Caco-2 (cell line): ENCODE measurements around the gene CLRN3. TPM values are rescaled to one million over a fixed set of nuclear protein-coding genes. Genes with fewer than 3 reads are reported as not detected.

Source experiments
- BruUV-seq: library from RNA; stranded (reverse); fragments of 400-500 nt; replicated peaks from 2 replicates; lab custom pipeline; 2021; lab: Mats Ljungman, UMichigan
- CTCF ChIA-PET: fragments of 300-600 bp; sonication (Branson Sonifier 250); formaldehyde crosslinking; loops from one replicate; lab custom pipeline; 2022; ENCODE audit warnings: antibody characterized with exemption; lab: Charles Lee
- POLR2A ChIA-PET: fragments of 300-600 bp; sonication (Branson Sonifier 250); formaldehyde crosslinking; loops from one replicate; lab custom pipeline; 2022; ENCODE audit warnings: antibody characterized with exemption; lab: Charles Lee
- DNase-seq, 2 experiments: peaks; one replicate each; pipeline versions ENCODE4 v3.0.0 to v3.0.0-alpha.2; 2020 to 2022
- H3K27me3 ChIP-seq: replicated peaks from 2 replicates; pipeline ENCODE4 v1.6.0; 2011; ENCODE audit warnings: low read length; ENCODE audit not compliant: control insufficient read depth, insufficient read depth
- H3K36me3 ChIP-seq: 2 replicates; pipeline ENCODE4 v1.5.1; 2011; ENCODE audit warnings: low read length; ENCODE audit not compliant: control insufficient read depth, insufficient read depth
- H3K4me1 ChIP-seq: fragments of 250-450 bp; sonication (Bioruptor Pico); 2 replicates; pipeline ENCODE4 v1.5.1; 2020; ENCODE audit warnings: mild to moderate bottlenecking
- H3K4me3 ChIP-seq: 2 replicates; pipeline ENCODE4 v1.5.1; 2011; ENCODE audit warnings: low read depth, mild to moderate bottlenecking, control low read depth, low read length
- H3K9me3 ChIP-seq: fragments of 250-450 bp; sonication (Bioruptor Pico); 2 replicates; pipeline ENCODE4 v1.5.1; 2020; ENCODE audit warnings: mild to moderate bottlenecking, moderate library complexity
- H3K27ac Mint-ChIP-seq: one replicate; pipeline ENCODE4 v1.8.0; 2022; ENCODE audit warnings: mixed read lengths; ENCODE audit not compliant: unreplicated experiment
- H3K27me3 Mint-ChIP-seq: one replicate; pipeline ENCODE4 v1.8.0; 2022; ENCODE audit warnings: mixed read lengths; ENCODE audit not compliant: insufficient read depth, unreplicated experiment
- H3K36me3 Mint-ChIP-seq: one replicate; pipeline ENCODE4 v1.8.0; 2022; ENCODE audit warnings: mild to moderate bottlenecking, mixed read lengths; ENCODE audit not compliant: insufficient read depth, unreplicated experiment
- H3K4me1 Mint-ChIP-seq: one replicate; pipeline ENCODE4 v1.8.0; 2022; ENCODE audit warnings: low read depth, mixed read lengths; ENCODE audit not compliant: unreplicated experiment
- H3K4me3 Mint-ChIP-seq: one replicate; pipeline ENCODE4 v1.8.0; 2022; ENCODE audit warnings: mild to moderate bottlenecking, moderate library complexity, mixed read lengths; ENCODE audit not compliant: unreplicated experiment
- H3K9me3 Mint-ChIP-seq: one replicate; pipeline ENCODE4 v1.8.0; 2022; ENCODE audit warnings: mixed read lengths; ENCODE audit not compliant: unreplicated experiment
- intact Hi-C: fragments of 100-400 bp; cut with micrococcal nuclease; formaldehyde crosslinking; loops from one replicate; pipeline ENCODE4 v1.10.0; 2022; ENCODE audit not compliant: unreplicated experiment
- total RNA-seq: library from RNA; stranded (reverse); gene quantifications from 2 replicates; pipeline ENCODE4 v1.2.3, GENCODE V29; 2022
- TF ChIP-seq, protein P1 (sequence below), 2 experiments: fragments of 200-600 bp in 1 of 2; IDR thresholded peaks; 1 replicate in 1 of 2; 2 replicates in 1 of 2; pipeline versions ENCODE4 v1.5.1 to v1.8.0; 2011 to 2022; ENCODE audit warnings: antibody characterized with exemption in 1 of 2, control low read depth in 1 of 2, inconsistent platforms in 1 of 2, low read depth in 1 of 2, low read length in 1 of 2, mild to moderate bottlenecking in 1 of 2, moderate library complexity in 1 of 2; ENCODE audit not compliant: insufficient read depth in 1 of 2, severe bottlenecking in 1 of 2, unreplicated experiment in 1 of 2

Gene CLRN3
- total RNA-seq, 1 experiment from 2014 or later = 1.1 TPM

DNA sequence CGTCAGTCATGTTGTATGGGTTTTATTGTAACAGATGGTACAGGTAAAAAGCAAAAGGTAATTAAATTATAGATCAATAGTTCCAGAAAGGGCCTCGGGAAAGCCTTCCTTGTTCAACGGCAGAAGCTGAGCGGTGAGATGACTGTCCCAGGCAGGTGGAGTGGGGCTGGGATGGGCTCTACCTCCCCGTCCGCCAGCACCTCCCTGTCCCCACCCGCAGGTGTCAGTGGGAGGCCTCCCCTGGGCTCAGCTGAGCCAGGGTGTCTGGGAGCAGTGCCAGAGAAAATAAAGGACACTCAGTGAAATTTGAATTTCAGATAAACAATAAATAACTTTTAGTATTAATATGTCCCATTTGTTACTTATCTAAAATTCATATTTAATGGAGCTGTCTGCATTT is 58.9 kb downstream of the CLRN3 start:
- no peak overlapping the region for H3K4me3 Mint-ChIP-seq
- no peaks in the 10 kb centered on the region for H3K36me3 Mint-ChIP-seq
- peaks cover 22% of the 10 kb centered on the region for H3K27me3 Mint-ChIP-seq
- H3K4me3 ChIP-seq = no peak overlapping the region
- intact Hi-C loops = no loop called here
- no peaks in the 10 kb centered on the region for H3K9me3 ChIP-seq
- CTCF ChIA-PET = no interaction called here
- TF ChIP-seq, protein P1, sequence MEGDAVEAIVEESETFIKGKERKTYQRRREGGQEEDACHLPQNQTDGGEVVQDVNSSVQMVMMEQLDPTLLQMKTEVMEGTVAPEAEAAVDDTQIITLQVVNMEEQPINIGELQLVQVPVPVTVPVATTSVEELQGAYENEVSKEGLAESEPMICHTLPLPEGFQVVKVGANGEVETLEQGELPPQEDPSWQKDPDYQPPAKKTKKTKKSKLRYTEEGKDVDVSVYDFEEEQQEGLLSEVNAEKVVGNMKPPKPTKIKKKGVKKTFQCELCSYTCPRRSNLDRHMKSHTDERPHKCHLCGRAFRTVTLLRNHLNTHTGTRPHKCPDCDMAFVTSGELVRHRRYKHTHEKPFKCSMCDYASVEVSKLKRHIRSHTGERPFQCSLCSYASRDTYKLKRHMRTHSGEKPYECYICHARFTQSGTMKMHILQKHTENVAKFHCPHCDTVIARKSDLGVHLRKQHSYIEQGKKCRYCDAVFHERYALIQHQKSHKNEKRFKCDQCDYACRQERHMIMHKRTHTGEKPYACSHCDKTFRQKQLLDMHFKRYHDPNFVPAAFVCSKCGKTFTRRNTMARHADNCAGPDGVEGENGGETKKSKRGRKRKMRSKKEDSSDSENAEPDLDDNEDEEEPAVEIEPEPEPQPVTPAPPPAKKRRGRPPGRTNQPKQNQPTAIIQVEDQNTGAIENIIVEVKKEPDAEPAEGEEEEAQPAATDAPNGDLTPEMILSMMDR (IDR thresholded peaks at IDR 0.05; ENCODE audit: insufficient read depth in 1 of 2, low read depth in 1 of 2, low read length in 1 of 2, severe bottlenecking in 1 of 2, unreplicated experiment in 1 of 2) = no peak
- H3K4me1 Mint-ChIP-seq = no peaks in the 10 kb centered on the region
- no TSS peak for BruUV-seq
- H3K4me1 ChIP-seq = no peaks in the 10 kb centered on the region
- DNase-seq = no peak
- H3K36me3 ChIP-seq = no peaks in the 10 kb centered on the region
- no peak overlapping the region for H3K27ac Mint-ChIP-seq
- POLR2A ChIA-PET = no interaction called here
- no peaks in the 10 kb centered on the region for H3K27me3 ChIP-seq
- no peaks in the 10 kb centered on the region for H3K9me3 Mint-ChIP-seq

DNA sequence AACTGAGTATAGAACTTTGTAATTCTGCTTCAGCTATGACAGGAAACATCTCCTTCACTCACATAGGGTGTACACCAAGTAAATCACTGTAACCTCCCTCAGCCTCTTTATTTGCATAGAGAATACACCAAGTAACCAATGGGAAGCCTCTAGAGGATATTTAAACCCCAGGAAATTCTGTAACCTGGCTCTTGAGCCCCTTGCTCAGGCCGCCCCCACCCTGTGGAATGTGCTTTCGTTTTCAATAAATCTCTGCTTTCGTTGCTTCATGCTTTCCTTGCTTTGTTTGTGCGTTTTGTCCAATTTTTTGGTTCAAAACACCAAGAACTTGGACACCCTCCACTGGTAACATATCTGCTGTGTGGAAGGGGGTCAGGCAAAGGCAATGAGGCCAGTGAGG is 60.2 kb downstream of the CLRN3 start:
- Mint-ChIP-seq H3K27ac (no peak overlapping the region), H3K4me1 (no peaks in the 10 kb centered on the region), H3K9me3 (no peaks in the 10 kb centered on the region), H3K4me3 (no peak overlapping the region), H3K36me3 (no peaks in the 10 kb centered on the region), H3K27me3 (peaks cover 22% of the 10 kb centered on the region)
- Histone ChIP-seq H3K9me3 (no peaks in the 10 kb centered on the region), H3K4me3 (no peak overlapping the region), H3K4me1 (no peaks in the 10 kb centered on the region), H3K27me3 (no peaks in the 10 kb centered on the region), H3K36me3 (no peaks in the 10 kb centered on the region)
- intact Hi-C loops = no loop called here
- BruUV-seq = no TSS peak
- POLR2A ChIA-PET = no interaction called here
- CTCF ChIA-PET = interaction anchor here (0.7 kb wide), 1 partner anchor 36 kb away, joined by 3 read pairs; no protein-coding TSS in a partner anchor
- TF ChIP-seq, protein P1 (IDR thresholded peaks at IDR 0.05; ENCODE audit: insufficient read depth in 1 of 2, low read depth in 1 of 2, low read length in 1 of 2, severe bottlenecking in 1 of 2, unreplicated experiment in 1 of 2) = no peak
- no peak for DNase-seq

DNA sequence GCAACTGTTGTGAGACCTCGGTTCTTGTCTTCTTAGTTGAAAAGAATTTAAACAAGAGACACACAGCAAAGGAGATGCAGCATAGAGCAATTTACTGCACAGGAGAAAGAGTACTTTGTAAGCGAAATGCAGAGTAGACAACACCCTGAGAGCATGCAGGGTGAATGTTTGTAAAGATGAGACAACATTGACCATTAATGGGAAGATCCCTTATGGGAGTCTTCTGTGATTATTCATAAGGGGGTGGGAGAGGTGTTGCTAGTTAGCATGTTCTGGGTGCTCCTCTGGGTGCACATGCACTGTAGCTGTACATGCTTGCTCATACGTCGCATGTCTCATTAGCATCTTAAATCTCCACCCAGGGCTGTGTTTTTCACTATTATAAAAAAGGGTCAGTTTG is 62.3 kb downstream of the CLRN3 start:
- peaks cover 15% of the 10 kb centered on the region for H3K27me3 Mint-ChIP-seq
- intact Hi-C loops = no loop called here
- no peak overlapping the region for H3K4me3 Mint-ChIP-seq
- H3K9me3 Mint-ChIP-seq = no peaks in the 10 kb centered on the region
- ChIA-PET POLR2A (no interaction called here), CTCF (no interaction called here)
- no peaks in the 10 kb centered on the region for H3K36me3 ChIP-seq
- H3K9me3 ChIP-seq = no peaks in the 10 kb centered on the region
- H3K36me3 Mint-ChIP-seq = no peaks in the 10 kb centered on the region
- no peak for DNase-seq
- TF ChIP-seq, protein P1 (IDR thresholded peaks at IDR 0.05; ENCODE audit: insufficient read depth in 1 of 2, low read depth in 1 of 2, low read length in 1 of 2, severe bottlenecking in 1 of 2, unreplicated experiment in 1 of 2) = no peak
- H3K27me3 ChIP-seq = no peaks in the 10 kb centered on the region
- H3K4me1 Mint-ChIP-seq = no peaks in the 10 kb centered on the region
- no peaks in the 10 kb centered on the region for H3K4me1 ChIP-seq
- H3K4me3 ChIP-seq = no peak overlapping the region
- no TSS peak for BruUV-seq
- no peak overlapping the region for H3K27ac Mint-ChIP-seq

Other genes with a start within 250 kb of the CLRN3 start
- not detected in 2 replicates for gene FOXI2, start 155.8 kb downstream of the CLRN3 start, total RNA-seq
- 0.46 and 0.50 TPM in 2 replicates for gene PTPRE, start 14.2 kb upstream of the CLRN3 start, total RNA-seq
- 111 and 128 TPM in 2 replicates for gene MKI67, start 233.5 kb upstream of the CLRN3 start, total RNA-seq